ENCODE results near the gene FAM168A.
"Not testable (repeated sequence)": the region's sequence is repeated elsewhere in the genome, so short reads cannot be mapped to it uniquely, and the experiment has no call there.

Gene FAM168A

DNA sequence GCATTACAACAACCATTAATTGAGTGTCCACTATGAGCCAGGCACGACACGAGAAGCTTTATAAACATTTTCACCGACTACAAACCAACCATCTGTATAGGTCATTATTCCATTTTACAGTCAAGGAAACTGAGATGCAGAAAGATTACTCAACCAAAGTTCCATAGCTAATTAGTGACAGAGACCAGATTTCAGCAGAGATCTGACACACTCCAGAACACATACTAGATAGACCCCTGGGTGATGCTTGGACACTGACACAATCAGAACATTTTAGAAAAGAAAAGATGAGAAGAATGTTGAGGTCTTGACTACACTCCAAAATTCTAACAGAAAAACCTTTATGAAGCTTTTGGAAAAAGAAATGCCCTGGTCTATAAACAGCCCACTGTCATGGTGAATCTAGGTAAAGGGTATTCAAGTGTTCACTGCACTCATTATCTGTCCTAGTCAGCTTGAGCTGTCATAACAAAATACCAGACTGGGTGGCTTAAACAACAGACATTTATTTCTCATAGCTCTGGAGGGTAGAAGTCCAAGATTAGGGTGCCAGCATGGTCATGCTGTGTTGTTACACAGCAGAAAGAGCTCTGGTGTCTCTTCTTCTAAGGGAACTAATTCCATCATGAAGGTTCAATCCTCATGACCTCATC is 132.8 kb downstream of the FAM168A start:
- no peak for DNase-seq

DNA sequence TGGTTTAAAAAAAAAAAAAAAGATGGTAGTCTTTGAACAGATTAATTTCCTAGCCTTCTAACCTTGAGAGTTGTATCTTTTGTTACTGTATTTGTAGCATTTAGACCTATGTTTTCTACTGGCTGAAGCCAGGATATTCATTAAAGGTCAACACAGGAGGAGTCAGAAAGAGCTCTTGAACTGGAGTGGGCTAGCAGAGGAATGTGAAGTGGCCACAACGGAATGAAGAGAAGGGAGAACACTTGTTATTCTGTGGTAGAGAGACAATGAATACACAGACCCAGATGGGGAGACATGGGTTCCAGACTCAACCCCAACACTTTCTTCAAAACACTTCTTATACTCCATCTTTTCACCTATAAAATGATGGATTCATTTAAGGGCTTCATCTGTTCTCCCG is 133.6 kb downstream of the FAM168A start:
- DNase-seq: no peak

DNA sequence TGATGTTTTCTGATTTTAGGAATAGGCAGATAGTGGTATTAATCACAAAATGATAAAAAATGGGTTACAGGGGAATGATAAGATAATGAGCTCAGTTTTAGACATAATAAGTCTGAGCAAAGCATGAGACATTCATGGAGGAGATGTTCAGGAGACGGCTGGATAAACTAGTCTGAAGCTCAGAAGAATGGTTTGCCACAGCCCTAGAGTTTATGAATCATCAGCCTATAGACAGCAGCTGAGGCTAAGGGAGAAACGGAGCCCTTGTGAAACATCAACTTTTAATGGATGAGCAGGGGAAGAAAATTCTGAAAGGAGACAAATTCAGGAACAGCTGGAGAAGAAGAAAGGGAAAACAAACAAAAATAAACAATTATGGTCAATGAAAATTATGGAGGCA is 134.6 kb downstream of the FAM168A start:
- no peak for DNase-seq

DNA sequence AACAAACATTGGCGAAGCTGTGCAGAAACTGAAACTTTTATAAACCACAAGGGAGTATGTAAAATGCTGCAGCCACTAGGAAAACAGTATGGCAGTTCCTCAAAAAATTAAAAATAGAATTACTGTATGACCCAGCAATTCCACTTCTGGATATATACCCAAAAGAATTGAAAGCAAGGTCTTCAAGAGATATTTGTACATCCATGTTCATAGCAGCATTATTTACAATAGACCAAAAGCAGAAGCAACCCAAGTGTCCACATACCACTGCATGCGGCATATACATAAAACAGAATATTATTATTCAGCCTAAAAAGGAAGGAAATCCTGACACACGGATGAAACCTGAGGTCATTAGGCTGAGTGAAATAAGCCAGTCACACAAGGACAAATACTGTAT is 135.9 kb downstream of the FAM168A start:
- no peak for DNase-seq

DNA sequence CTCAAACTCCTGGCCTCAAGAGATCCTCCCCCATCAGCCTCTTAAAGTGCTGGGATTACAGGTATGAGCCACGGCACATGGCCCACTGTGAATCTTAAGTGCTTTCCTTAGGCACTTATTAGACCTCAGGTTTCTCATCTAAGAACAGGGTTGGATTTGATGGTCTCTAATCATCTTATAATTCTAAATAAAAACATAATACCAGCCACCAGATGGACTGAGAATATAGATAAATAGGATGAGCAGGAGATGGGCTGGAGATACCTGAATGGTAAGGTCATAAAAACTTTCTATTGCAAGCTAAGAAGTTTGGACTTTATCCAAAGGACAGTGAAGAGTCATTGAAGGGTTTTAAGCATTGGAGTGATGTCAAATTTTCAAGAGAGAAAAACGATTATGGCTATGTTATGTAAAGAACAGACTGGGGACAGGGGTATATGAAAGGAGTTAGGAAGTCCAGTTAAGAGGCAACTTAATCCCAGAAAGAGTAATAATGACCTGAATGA is 136.5 kb downstream of the FAM168A start:
- no peak for DNase-seq

DNA sequence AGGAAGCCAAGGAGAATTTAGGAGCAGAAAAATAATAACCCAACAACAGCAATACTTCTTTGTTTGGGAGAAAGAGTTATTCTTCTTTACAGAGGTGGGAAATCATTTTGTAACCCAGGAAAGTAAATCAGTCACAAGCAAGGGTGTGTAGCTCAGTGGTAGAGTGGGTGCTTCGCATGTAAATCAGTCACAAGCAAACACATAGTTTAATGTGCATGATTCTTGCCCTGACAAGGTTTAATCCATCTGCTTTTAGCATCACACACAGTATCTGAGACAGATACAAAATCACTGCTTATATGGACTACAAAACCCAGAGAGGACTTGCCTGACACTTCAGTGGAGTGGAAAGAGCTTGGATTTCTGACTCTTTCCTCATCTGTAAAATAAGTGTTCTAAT is 139.7 kb downstream of the FAM168A start:
- DNase-seq: no peak

DNA sequence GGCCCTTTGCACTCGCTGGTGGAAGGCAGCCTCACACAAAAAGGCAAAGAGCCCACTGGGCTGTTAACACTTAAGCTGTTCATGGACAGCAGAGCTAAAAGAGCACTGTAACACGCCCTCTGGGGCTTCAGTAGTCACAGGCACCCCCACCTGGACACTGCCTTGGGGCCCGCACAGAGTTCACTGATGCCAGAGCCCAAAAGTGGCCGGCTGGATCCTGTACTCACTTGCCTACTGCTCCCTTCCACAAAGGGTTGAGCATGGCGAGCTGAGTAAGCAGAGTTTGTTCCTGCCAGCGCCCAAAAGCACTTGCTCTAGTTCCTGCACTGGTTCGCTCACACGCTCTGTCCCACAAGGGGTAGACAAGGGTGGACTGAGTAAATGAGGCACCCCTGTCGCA is 142.9 kb downstream of the FAM168A start:
- DNase-seq: no peak

DNA sequence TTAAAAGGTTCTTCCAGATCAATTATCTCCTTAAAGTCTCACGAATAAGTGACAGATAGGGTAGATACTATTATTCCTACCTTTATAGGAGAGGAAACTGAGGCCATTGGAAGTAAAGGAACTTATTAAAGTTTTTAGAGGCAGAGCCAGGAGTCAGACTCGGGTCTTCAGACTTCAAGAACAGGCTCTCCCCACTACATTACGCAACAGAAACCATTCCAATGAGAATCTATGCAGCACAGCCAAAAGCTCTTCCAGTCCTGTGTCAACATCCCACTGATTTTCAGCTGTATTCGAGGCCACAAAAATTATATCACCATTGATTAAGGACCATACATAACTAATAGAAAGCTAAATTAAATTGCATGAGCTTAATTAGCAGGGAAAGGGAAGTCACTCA is 144.3 kb downstream of the FAM168A start:
- no peak for DNase-seq

DNA sequence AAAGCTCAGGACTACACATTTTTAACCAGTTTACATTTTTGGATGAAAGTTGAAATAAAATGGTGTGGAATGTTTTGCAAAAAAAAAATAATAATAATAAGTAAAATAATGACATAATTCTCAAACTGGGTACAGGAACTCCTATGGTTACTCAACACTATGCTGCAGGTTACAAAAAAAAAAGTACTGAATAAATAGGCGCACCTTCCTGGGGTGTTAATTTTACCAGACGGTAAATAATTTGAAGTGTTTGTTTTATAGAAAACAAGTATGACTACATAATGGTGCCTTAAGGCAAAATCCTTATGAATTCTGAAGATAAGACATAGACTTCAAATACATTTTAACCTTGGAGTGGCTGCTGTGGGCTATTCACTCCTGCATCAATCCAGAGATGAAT is 145.2 kb downstream of the FAM168A start:
- no peak for DNase-seq

DNA sequence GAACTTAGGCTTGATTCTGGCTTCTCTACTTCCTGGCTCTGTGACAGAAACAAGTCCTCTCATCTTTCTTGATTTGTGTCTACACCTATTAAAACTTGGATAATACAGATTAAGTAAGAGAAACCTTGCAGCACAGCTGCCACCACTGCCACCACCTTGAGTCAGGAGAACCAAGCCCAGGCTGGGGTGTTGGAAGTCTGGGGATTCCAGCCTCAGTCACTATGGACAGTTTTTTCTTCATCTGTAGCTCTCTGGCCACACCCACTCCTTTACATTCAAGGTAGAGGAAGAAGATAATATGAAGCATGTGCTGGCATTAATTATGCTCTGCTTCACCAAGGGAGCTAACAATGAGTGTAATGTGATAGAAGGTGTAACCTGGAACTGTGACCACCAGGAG is 146.0 kb downstream of the FAM168A start:
- DNase-seq: no peak

DNA sequence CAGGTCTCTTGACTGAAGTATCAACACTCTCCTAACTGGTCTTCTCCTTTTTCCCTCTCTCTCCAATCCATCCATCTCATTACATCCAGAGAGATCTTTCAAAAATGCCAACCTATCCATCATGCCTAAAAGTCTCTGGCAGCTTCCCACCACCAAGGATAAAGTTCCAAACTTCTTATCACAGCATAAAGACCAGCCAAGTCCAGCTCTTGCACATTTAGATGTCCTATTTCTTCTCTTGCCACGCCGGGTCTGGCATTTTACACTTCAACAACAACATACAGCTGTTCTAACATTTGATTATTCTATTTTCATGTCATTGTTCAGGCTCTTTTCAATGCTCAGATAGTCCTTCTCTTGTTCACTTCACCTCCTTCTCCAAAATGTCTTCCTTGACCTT is 151.1 kb downstream of the FAM168A start:
- no peak for DNase-seq

DNA sequence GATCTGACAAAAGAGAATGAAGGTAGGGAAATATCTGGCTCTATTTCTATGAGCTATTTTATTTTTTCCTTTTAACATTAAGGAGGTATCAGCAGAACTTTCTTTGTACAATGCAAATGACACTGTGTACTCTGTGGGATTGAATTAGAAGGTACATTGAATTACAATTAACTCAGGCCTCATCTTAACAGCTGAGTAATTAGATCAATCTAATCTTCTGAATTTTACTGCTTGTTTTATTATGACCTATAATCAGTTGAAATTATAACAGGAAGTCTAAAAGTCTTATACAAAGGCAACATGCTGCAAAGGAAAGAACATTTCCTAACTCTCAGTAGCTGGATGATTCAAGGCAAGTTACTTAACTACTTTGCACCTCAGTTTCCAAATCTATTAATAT is 151.9 kb downstream of the FAM168A start:
- DNase-seq: no peak

DNA sequence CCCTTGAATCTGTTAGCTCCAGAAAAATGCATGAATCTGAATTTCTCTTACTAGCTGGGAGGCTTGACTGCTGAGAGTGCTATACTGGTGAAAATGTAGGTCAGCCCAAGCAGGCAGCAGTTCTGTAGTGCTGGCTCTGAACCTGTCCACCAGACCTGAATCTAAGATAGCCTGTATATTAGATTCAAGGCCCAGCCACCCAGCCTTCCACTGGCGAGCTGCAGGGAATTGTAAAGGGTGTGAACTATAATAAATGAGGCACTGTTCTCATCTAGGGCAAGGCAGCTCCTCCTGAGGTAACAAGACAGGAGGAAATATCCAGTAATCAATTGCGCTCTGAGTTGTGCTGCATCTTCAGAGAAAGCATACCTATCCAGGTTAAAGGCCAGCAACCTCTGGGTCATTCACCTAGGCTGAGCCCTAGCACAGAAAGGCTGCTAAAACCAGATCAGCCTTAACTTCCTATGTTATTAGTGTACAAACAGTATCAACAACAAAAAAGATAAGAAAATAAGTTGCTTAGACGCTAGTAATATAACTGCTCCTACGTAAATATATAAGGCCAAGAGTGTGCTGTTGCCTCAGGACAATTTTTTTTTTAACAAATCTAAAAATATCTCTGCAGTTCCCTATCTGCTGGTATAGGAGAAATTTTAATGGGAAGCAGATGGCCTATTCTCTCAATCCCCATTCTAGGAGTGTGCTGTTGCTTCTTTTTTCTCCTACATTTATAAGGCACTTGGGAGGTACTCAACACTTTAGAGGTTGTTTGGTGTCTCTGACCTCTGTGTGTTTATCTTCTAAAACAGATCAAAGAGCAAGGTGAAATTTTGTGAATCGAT is 158.7 kb downstream of the FAM168A start:
- DNase-seq: no peak

DNA sequence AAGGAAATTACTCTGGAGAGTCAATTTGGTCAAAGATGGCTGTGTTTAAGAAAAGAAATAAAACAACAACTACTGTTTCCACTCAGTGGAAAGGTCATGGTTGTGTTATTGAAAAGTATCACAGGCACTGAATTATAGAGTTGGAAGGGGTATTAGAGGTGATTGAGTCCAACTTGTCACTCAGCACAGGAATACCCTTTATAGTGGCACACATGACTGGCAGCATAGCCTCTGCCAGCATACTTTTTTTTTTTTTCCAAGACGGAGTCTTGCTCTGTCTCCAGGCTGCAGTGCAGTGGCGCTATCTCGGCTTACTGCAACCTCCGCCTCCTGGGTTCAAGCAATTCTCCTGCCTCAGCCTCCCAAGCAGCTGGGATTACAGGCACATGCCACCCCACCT is 161.1 kb downstream of the FAM168A start:
- not testable (repeated sequence) for DNase-seq

DNA sequence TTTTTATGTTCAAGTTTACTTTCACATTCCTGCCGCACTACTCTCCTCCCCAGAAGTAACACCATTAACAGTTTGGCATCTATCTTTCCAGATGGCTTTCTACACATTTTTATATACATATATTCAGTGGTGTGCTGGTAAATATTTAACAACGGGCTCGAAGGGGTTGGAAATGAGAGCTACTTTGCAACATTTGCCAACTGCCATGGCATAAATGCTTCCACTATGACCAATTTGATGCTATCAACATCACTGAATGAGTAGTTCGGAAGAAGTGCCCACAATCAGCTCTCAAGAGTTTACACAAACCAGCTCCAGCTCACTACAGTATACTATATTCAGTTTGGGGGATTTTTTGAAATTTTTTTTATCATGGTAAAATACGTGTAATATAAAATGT is 166.5 kb downstream of the FAM168A start:
- no peak for DNase-seq

DNA sequence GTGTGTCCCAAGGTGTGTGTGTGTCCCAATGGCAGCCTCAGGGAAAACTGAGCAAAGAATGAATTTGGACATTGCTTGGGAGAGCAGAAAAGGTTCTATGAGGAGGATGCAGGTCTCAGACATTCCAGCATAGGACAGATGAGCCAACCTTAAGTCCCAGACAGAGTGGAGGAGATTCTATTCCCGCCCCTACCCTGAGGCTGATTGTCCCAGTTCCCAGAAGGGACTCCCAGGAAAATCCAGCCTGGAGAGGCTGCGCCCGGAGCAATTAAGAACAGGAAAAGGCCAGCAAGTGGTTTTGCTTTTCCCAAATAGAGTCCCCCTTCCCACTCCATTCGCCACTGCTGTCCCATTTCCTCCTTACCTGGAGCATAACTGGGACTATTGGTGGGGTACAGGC is 167.6 kb downstream of the FAM168A start:
- DNase-seq: no peak

DNA sequence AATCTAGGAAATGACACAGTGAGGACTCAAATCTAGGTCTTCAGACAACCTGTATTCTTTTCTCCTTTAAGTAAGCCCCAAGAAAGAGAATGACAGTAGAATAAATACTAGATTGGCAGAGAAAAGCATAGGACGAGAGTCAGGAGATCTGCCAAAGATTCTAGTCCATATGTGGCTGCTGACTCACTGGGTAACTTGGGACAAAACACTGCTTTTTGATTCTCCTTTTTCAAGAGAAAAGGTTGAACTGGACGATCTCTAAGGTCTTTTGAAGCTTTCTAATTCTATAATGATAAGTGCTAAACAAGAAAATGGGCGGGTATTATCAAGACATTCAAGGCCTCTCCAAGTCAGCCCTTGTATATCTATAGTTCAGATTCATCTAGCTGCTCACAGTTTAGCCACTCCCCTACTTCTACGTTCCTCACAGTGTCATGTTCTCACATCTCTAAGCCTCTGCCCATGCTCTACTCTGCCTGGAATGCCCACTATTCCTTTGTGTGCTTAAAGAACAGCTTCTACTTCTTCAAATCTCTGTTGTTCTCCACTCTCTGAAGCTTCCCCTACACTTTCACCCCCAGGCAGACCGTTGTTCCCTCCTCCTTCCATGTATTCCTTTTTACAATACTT is 168.7 kb downstream of the FAM168A start:
- no peak for DNase-seq

DNA sequence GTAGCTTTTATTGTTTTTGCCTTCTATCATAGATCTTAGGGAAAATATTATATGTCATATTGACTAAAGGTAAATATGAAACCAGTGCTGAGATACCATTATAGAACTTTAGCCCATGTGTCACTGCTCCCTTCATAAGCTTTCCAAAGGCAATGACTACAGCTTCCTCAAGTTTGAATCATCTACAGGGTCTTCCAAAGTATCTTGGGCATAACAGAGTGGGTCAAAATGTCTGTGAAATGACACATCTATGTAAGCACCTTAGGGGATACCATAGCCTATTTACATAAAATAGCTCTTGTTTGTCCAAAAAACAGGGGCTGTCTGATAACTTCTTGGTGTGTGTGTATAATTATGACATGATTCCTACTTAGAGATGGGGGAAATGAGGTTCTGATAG is 169.2 kb downstream of the FAM168A start:
- DNase-seq: no peak

DNA sequence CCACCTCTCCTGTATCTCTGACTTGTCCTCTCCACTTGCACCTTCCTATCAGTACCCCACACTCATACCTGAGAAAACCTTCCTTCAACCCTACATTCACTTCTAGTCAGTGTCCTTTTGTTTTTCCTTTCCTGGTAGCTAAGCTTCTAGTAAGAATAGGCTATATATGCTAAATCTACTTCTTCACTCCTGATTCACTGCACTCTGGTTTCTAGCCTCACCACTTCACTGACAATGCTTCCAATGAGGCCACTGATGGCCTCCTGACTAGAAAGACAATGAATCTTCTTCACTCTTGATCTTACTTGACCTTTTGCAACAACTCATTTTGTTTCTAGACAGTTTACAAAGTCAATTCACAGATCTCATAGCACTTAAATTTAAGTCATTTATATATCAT is 169.7 kb downstream of the FAM168A start:
- DNase-seq: no peak

DNA sequence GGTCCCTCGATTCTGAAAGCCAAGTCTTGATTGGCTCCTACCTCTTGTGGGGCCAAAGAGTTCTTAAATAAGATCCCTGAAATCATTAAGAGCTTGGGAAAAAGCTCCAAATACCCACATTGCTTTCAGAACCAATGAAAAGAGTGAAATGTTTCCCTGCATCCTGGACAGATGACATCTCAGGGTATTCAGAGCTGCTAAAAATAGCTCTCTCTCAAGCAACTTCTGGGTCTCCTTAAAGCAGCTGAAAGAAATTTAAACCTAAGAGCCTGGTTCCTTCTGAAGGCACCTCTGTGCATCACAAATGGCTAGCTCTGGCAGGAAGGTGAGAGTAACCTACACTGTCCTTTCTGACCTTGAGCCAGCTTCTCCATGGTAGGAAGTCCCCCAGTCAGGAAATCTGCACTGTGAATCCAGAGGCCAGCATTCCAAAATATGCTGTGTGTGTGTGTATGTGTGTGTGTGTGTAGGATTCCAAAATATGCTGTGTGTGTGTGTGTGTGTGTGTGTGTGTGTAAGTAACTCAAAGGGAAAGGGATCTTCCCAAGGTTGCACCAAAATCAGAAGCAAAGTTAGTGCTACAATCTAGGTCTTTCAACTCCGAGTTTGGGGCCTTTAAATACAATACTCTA is 171.6 kb downstream of the FAM168A start:
- no peak for DNase-seq

DNA sequence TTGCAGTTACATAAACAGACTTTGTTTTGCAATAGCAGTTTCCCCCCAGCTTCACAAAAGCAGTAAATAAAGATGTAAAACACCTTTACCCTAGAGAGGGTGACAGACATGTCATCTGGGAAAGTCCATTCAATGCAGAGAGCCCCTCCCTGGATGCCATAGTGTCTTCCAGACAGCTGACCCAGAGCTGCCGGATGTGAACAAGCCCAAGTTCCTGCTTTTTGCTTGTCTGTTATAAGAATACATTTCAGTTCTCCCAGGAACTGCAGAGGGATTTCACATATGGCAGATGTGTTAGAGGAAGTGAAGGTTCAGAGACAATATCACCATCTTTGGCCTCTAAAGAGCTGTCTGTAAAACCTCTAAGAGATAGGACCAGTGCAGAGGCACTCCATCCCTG is 172.8 kb downstream of the FAM168A start:
- DNase-seq: no peak

DNA sequence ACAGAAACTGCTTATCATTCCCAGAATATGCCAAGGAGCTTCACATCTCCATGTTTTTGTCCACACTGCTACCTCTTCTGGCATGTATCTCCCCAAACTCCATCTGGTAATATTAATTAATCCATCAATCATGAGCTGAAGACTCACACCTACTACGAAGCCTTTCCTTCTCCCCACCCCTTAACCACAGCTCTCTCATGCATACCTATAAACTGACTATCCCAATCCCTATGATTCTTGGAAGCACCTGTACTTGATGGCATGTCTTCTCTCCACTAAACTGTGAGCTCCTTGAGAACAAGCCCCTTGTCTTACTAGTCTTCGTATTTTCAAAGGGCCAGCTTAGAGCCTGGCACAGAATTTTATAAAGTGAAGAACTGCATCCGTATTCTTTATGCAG is 174.4 kb downstream of the FAM168A start:
- DNase-seq: no peak

DNA sequence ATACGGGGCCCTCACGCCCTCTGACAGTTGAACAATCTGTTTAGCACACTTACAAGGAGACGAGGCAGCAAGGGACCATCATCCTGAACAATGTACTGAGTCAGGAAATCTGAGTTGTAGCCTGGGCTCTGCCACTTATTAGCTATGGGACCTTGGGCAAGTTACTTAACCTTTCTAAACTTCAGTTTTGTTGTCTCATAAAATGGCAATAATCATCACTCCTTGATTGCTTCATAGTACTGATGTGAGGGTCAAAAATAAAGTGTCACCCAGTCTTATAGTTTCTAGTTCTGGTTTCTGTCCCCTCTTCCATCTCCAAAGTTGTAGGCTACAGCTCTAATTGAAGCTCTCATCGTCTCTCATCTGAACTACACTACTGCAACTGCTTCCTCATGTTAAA is 175.0 kb downstream of the FAM168A start:
- no peak for DNase-seq

DNA sequence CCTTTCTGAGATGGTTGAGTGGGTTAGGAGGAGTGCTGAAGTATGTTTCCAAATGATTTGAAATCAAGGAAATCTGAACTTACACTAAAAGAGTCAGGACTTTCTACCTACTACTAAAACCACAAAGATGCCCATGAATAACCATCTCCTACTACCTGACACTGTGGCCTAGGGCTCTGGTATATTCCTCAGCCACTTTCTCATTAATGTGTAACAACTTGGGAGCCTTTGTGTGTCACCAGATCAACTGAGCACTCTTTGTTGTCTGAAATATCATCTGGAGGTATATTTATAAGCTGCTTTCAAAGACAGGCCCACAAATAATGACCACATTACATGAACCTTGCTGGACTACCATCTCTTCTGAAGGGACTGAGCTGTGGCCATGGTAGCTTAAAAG is 177.8 kb downstream of the FAM168A start:
- DNase-seq: no peak
